Frontal cortex (tissue), 4 donors: ENCODE data around the gene ARFGEF3. TPM values are rescaled to one million over a fixed set of nuclear protein-coding genes. Genes with fewer than 3 reads are reported as not detected.
"Not testable (repeated sequence)": the region's sequence is repeated elsewhere in the genome, so short reads cannot be mapped to it uniquely, and the experiment has no call there.

ENCODE experiments used
- DNase-seq, 2 donors: peaks; one replicate each; pipeline ENCODE4 v3.0.0; 2012; ENCODE audit warnings: low spot score in 2 of 2
- FAIRE-seq: peaks from 2 replicates; lab custom pipeline; 2012; peaks lifted over from hg19 to GRCh38; lab: Jason Lieb, UNC
- total RNA-seq: library from RNA; depleted of rRNA; stranded (reverse); fragments of >200 nt; gene quantifications from one replicate; pipeline ENCODE4 v1.2.3, GENCODE V29; 2014
- donor health status: control.
- donor health status: control.
- donor health status: control.

Gene ARFGEF3
- total RNA-seq, 1 donor from 2014 or later, result 37.1 TPM

GRCh38 chr6:138258991-138259390 lies 97.3 kb downstream of the ARFGEF3 start:
- no peak for FAIRE-seq

GRCh38 chr6:138261116-138261780 lies 99.5 kb downstream of the ARFGEF3 start:
- no peak for FAIRE-seq
- DNase-seq, result no peak

More at GRCh38 chr6:138258991-138259390, 97.3 kb downstream of the ARFGEF3 start:
- DNase-seq, result no peak

GRCh38 chr6:138263963-138264362 lies 102.2 kb downstream of the ARFGEF3 start:
- DNase-seq (no peak), FAIRE-seq (peak; percentile 36)

- DNase-seq, result no peak
- no peak for FAIRE-seq
These were observed 102.7 kb downstream of the ARFGEF3 start for GRCh38 chr6:138264372-138264880.

GRCh38 chr6:138266095-138266494 lies 104.4 kb downstream of the ARFGEF3 start:
- DNase-seq (no peak), FAIRE-seq (no peak)

GRCh38 chr6:138267971-138268895 lies 106.5 kb downstream of the ARFGEF3 start:
- no peak for FAIRE-seq
- DNase-seq, result no peak

- FAIRE-seq (no peak), DNase-seq (no peak)
These were observed 109.7 kb downstream of the ARFGEF3 start for GRCh38 chr6:138271451-138271850.

- DNase-seq (no peak), FAIRE-seq (no peak)
These were observed 111.0 kb downstream of the ARFGEF3 start for GRCh38 chr6:138272533-138273315.

- no peak for DNase-seq
- FAIRE-seq, result no peak
These were observed 114.2 kb downstream of the ARFGEF3 start for GRCh38 chr6:138275976-138276375.

- FAIRE-seq, result no peak
- no peak for DNase-seq
These were observed 116.1 kb downstream of the ARFGEF3 start for GRCh38 chr6:138277835-138278234.

GRCh38 chr6:138278326-138278725 lies 116.6 kb downstream of the ARFGEF3 start:
- DNase-seq, result peak; percentile 51 to 71
- no peak for FAIRE-seq

GRCh38 chr6:138285800-138286199 lies 124.1 kb downstream of the ARFGEF3 start:
- FAIRE-seq (no peak), DNase-seq (no peak)

- DNase-seq (no peak), FAIRE-seq (no peak)
These were observed 125.0 kb downstream of the ARFGEF3 start for GRCh38 chr6:138286698-138287097.

- FAIRE-seq (no peak), DNase-seq (no peak)
These were observed 125.6 kb downstream of the ARFGEF3 start for GRCh38 chr6:138287144-138287955.

GRCh38 chr6:138288428-138289085 lies 126.8 kb downstream of the ARFGEF3 start:
- not testable (repeated sequence) for DNase-seq, FAIRE-seq

GRCh38 chr6:138289739-138290138 lies 128.0 kb downstream of the ARFGEF3 start:
- DNase-seq (no peak), FAIRE-seq (no peak)

GRCh38 chr6:138290423-138290962 lies 128.8 kb downstream of the ARFGEF3 start:
- FAIRE-seq (no peak), DNase-seq (no peak)

- FAIRE-seq, result no peak
- no peak for DNase-seq
These were observed 129.5 kb downstream of the ARFGEF3 start for GRCh38 chr6:138291036-138291848.
